NCI-H187 (cell line): Measurements from ENCODE around the gene IFT122.
"Not testable (repeated sequence)": the region's sequence is repeated elsewhere in the genome, so short reads cannot be mapped to it uniquely, and the experiment has no call there.

Source experiments
- DNase-seq, 2 experiments: peaks; one replicate each; lab custom pipeline; 2025; lab: John Stamatoyannopoulos, UW

The IFT122 gene

GRCh38 chr3:129540776-129541516, 100.9 kb downstream of the IFT122 start:
- no peak for DNase-seq

- DNase-seq = no peak
Observed at GRCh38 chr3:129542747-129543146, 102.7 kb downstream of the IFT122 start.

GRCh38 chr3:129543156-129543790, 103.2 kb downstream of the IFT122 start, which contains the start of gene H1-8:
Gene H1-8, plus strand, starts transcription at chr3:129543175. Its CDS starts 44 bp downstream, at chr3:129543219.
- DNase-seq = no peak

GRCh38 chr3:129543999-129544398, 104.0 kb downstream of the IFT122 start:
- DNase-seq = no peak

GRCh38 chr3:129545951-129546350, 105.9 kb downstream of the IFT122 start:
- DNase-seq = not testable (repeated sequence)

- DNase-seq = no peak
Observed at GRCh38 chr3:129547241-129547640, 107.2 kb downstream of the IFT122 start.

- DNase-seq = no peak
Observed at GRCh38 chr3:129548104-129548965, 108.3 kb downstream of the IFT122 start.

GRCh38 chr3:129549006-129549800, 109.2 kb downstream of the IFT122 start:
- DNase-seq = no peak

- no peak for DNase-seq
Observed at GRCh38 chr3:129549805-129550204, 109.8 kb downstream of the IFT122 start.

GRCh38 chr3:129552287-129553050, 112.4 kb downstream of the IFT122 start:
- no peak for DNase-seq

- no peak for DNase-seq
Observed at GRCh38 chr3:129553171-129553570, 113.1 kb downstream of the IFT122 start.

- DNase-seq = no peak
Observed at GRCh38 chr3:129553719-129554118, 113.7 kb downstream of the IFT122 start.

GRCh38 chr3:129554356-129555152, 114.5 kb downstream of the IFT122 start:
- no peak for DNase-seq

- no peak for DNase-seq
Observed at GRCh38 chr3:129555153-129555550, 115.1 kb downstream of the IFT122 start.

GRCh38 chr3:129555616-129556357, 115.8 kb downstream of the IFT122 start:
- DNase-seq = no peak

GRCh38 chr3:129556358-129556695, 116.3 kb downstream of the IFT122 start:
- no peak for DNase-seq

- DNase-seq = no peak
Observed at GRCh38 chr3:129556890-129557547, 117.0 kb downstream of the IFT122 start.

- no peak for DNase-seq
Observed at GRCh38 chr3:129557548-129557894, 117.5 kb downstream of the IFT122 start.
